ENCODE measurements around the gene SLC16A10.

SLC16A10 gene

DNA sequence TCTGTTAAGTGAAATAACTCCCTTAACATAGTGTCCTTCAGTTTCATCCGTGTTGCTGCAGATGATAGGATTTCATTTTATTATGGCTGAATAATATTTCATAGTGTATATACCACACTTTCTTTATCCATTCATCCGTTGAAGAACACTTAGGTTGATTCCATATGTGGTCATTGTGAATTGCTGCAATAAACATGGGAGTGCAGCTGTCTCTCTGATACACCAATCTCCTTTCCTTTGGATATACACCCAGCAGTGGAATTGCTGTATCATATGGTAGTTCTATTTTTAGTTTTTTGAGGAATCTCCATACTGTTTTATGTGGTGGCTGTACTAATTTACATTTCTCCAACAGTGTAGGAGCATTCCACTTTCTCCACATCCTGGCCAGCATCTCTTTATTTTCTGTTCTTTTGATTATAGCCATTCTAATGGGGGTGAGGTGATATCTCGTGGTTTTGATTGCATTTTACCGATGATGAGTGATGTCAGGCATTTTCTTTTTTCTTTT is 193.2 kb downstream of the SLC16A10 start:
- Histone ChIP-seq H3K36me3 (ENCODE audit: control insufficient read depth, insufficient read depth, low read length) (no peaks in the 10 kb centered on the region), H3K9me3 (ENCODE audit: control insufficient read depth, low read length) (no peaks in the 10 kb centered on the region), H3K27me3 (ENCODE audit: control insufficient read depth, insufficient read depth, low read length) (no peaks in the 10 kb centered on the region), H3K4me1 (ENCODE audit: control insufficient read depth, insufficient read depth, low read length) (no peaks in the 10 kb centered on the region), H3K4me3 (ENCODE audit: low read length) (no peak overlapping the region), H3K9ac (ENCODE audit: low read length) (no peak overlapping the region)

All from mucosa of stomach (tissue), 1 donor.